SU-DHL-6 (cell line): Measurements from ENCODE around the gene F8.
A peak's percentile ranks its signal among the peaks of the same experiment; 100 is the strongest.
"Not testable (repeated sequence)": the region's sequence is repeated elsewhere in the genome, so short reads cannot be mapped to it uniquely, and the experiment has no call there.

Source experiments
- H2AFZ ChIP-seq: fragments of 200-600 bp; sonication (generic); 2 replicates; pipeline ENCODE4 v1.6.1; 2014; ENCODE audit warnings: low read depth, mild to moderate bottlenecking, moderate library complexity, mixed read lengths, antibody characterized with exemption, low read length; ENCODE audit not compliant: severe bottlenecking
- H3F3A ChIP-seq: fragments of 200-600 bp; shearing (Covaris generic); 2 replicates; pipeline ENCODE4 v1.6.0; 2016; ENCODE audit warnings: antibody characterized with exemption, mild to moderate bottlenecking; ENCODE audit not compliant: insufficient read depth
- H3K27ac ChIP-seq: fragments of 200-600 bp; sonication (generic); 2 replicates; pipeline ENCODE4 v1.5.1; 2016; ENCODE audit warnings: low read depth, mild to moderate bottlenecking, low read length, moderate library complexity, mixed read lengths
- H3K27me3 ChIP-seq: fragments of 200-600 bp; sonication (generic), shearing (Covaris generic); 2 replicates; pipeline ENCODE4 v1.6.0; 2014; ENCODE audit warnings: mild to moderate bottlenecking, low read length
- H3K36me3 ChIP-seq: fragments of 200-600 bp; sonication (generic); 2 replicates; pipeline ENCODE4 v1.6.1; 2014; ENCODE audit warnings: mild to moderate bottlenecking, low read length, mixed read lengths
- H3K4me2 ChIP-seq: fragments of 300-600, 200-600 bp; shearing (Covaris generic), sonication (generic); 2 replicates; pipeline ENCODE4 v1.6.0; 2014; ENCODE audit warnings: low read length, low read depth, mild to moderate bottlenecking; ENCODE audit not compliant: poor library complexity, severe bottlenecking
- H3K4me3 ChIP-seq: fragments of 200-600 bp; sonication (generic); 2 replicates; pipeline ENCODE4 v1.5.1; 2014; ENCODE audit warnings: antibody characterized with exemption, low read length, mild to moderate bottlenecking, mixed read lengths; ENCODE audit not compliant: insufficient read depth, poor library complexity, severe bottlenecking
- H3K79me2 ChIP-seq: fragments of 200-600 bp; sonication (generic); 2 replicates; pipeline ENCODE4 v1.6.1; 2014; ENCODE audit warnings: mild to moderate bottlenecking, low read length, moderate library complexity; ENCODE audit not compliant: insufficient read depth
- H3K9ac ChIP-seq: fragments of 200-600 bp; sonication (generic); 2 replicates; pipeline ENCODE4 v1.7.0; 2014; ENCODE audit warnings: mild to moderate bottlenecking, low read length
- H3K9me2 ChIP-seq: fragments of 200-600 bp; sonication (generic); replicated peaks from 2 replicates; pipeline ENCODE4 v1.6.1; 2014; ENCODE audit warnings: low read length; ENCODE audit not compliant: insufficient read depth
- H3K9me3 ChIP-seq: fragments of 200-600 bp; sonication (generic); 2 replicates; pipeline ENCODE4 v1.6.1; 2014; ENCODE audit warnings: low read length, mixed read lengths; ENCODE audit not compliant: insufficient read depth
- H4K20me1 ChIP-seq: fragments of 200-600 bp; sonication (generic); 2 replicates; pipeline ENCODE4 v1.6.1; 2014; ENCODE audit warnings: low read depth, mild to moderate bottlenecking, antibody characterized with exemption, low read length, moderate library complexity, mixed read lengths
- EZH2phosphoT487 ChIP-seq: fragments of 200-600 bp; sonication (generic), shearing (Covaris generic); conservative IDR thresholded peaks from 2 replicates; pipeline ENCODE4 v1.6.1; 2018; ENCODE audit warnings: mild to moderate bottlenecking, antibody characterized with exemption, low read length, moderate library complexity, mixed read lengths
- TF ChIP-seq, protein P1 (sequence below): fragments of 200-600 bp; sonication (generic); IDR thresholded peaks from one replicate; pipeline ENCODE4 v1.5.1; 2017; ENCODE audit warnings: antibody characterized with exemption, mild to moderate bottlenecking, low read length, moderate library complexity; ENCODE audit not compliant: insufficient read depth, poor library complexity, severe bottlenecking

Gene F8

DNA sequence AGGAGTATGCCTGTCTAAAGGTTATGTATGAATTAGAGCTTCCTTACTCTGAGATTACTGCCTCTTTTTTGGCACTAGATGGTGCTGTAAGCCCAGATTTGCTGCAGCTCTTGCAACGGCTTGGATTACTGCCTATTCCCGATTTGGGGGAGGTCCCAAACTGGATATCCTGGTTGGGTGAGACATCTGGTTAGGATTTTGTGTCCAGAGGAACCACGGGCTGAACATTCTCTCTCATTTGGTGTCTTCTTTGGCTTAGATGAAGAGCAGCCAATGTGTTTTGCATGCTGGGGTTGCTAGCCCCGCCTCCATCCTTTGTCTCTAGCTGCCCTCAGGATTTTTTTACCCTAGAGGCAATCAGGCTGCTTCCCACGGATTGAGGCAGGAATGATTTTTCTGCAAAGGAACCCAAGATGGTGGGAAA lies 104.5 kb downstream of the F8 start:
- peak overlapping the region; percentile 39 for H3K4me3 ChIP-seq
- H3K27me3 ChIP-seq = no peaks in the 10 kb centered on the region
- peak overlapping the region; percentile 24; the same call in 1 of the 2 replicates for H3K9ac ChIP-seq

DNA sequence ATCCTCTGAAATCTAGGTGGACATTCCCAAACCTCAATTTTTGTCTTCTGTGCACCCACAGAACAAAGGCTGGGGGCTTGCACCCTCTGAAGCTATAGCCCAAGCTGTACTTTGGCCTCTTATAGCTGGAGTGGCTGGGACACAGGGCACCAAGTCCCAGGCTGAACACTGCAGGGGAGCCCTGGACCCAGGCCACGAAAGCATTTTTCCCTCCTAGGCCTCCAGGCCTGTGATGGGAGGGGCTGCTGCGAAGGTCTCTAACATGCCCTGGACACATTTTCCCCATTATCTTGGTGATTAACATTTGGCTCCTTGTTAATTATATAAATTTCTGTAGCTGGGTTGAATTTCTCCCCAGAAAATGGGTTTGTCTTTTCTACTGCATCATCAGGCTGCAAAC lies 108.5 kb downstream of the F8 start:
- H3F3A ChIP-seq = no peaks in the 10 kb centered on the region
- H4K20me1 ChIP-seq = no peaks in the 10 kb centered on the region
- no peaks in the 10 kb centered on the region for H3K36me3 ChIP-seq
- H3K27me3 ChIP-seq = no peaks in the 10 kb centered on the region
- no peak overlapping the region for H2AFZ ChIP-seq
- no peak for TF ChIP-seq EZH2phosphoT487
- TF ChIP-seq, protein P1, sequence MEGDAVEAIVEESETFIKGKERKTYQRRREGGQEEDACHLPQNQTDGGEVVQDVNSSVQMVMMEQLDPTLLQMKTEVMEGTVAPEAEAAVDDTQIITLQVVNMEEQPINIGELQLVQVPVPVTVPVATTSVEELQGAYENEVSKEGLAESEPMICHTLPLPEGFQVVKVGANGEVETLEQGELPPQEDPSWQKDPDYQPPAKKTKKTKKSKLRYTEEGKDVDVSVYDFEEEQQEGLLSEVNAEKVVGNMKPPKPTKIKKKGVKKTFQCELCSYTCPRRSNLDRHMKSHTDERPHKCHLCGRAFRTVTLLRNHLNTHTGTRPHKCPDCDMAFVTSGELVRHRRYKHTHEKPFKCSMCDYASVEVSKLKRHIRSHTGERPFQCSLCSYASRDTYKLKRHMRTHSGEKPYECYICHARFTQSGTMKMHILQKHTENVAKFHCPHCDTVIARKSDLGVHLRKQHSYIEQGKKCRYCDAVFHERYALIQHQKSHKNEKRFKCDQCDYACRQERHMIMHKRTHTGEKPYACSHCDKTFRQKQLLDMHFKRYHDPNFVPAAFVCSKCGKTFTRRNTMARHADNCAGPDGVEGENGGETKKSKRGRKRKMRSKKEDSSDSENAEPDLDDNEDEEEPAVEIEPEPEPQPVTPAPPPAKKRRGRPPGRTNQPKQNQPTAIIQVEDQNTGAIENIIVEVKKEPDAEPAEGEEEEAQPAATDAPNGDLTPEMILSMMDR = no peak
- H3K4me2 ChIP-seq = no peak overlapping the region
- no peak overlapping the region for H3K9ac ChIP-seq
- H3K27ac ChIP-seq = no peak overlapping the region
- no peaks in the 10 kb centered on the region for H3K9me3 ChIP-seq
- no peaks in the 10 kb centered on the region for H3K79me2 ChIP-seq
- H3K4me3 ChIP-seq = no peak overlapping the region
- H3K9me2 ChIP-seq = no peaks in the 10 kb centered on the region

More for the DNA sequence above, 104.5 kb downstream of the F8 start:
- no peaks in the 10 kb centered on the region for H3K36me3 ChIP-seq
- H3K79me2 ChIP-seq = no peaks in the 10 kb centered on the region
- H3K9me2 ChIP-seq = no peaks in the 10 kb centered on the region
- no peaks in the 10 kb centered on the region for H3K9me3 ChIP-seq
- no peaks in the 10 kb centered on the region for H4K20me1 ChIP-seq
- TF ChIP-seq EZH2phosphoT487 = no peak
- TF ChIP-seq, protein P1 = peak; percentile 46
- peak overlapping the region; percentile 52 for H3K4me2 ChIP-seq
- no peaks in the 10 kb centered on the region for H3F3A ChIP-seq
- peak overlapping the region; percentile 69 for H2AFZ ChIP-seq
- H3K27ac ChIP-seq = no peak overlapping the region

DNA sequence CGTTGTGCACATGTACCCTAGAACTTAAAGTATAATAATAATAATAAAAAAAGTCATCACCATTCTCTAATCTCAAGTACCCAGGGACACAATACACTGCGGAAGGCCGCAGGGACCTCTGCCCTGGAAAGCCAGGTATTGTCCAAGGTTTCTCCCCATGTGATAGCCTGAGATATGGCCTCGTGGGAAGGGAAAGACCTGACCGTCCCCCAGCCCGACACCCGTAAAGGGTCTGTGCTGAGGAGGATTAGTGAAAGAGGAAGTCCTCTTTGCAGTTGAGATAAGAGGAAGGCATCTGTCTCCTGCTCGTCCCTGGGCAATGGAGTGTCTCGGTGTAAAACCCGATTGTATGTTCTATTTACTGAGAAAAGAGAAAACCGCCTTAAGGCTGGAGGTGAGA lies 112.0 kb downstream of the F8 start:
- not testable (repeated sequence) for H3K27me3 ChIP-seq, H3K9me3 ChIP-seq, H2AFZ ChIP-seq, H4K20me1 ChIP-seq, H3K9me2 ChIP-seq, H3K4me2 ChIP-seq, H3K27ac ChIP-seq, H3K79me2 ChIP-seq, H3K9ac ChIP-seq, H3K36me3 ChIP-seq, H3K4me3 ChIP-seq, H3F3A ChIP-seq

DNA sequence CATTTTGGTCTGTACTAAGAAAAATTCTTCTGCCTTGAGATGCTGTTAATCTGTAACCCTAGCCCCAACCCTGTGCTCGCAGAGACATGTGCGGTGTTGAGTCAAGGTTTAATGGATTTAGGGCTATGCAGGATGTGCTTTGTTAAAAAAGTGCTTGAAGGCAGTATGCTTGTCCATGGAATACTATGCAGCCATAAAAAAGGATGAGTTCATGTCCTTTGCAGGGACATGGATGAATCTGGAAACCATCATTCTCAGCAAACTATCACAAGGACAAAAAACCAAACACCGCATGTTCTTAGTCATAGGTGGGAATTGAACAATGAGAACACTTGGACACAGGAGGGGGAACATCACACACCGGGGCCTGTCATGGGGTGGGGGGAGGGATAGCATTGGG lies 112.5 kb downstream of the F8 start:
- not testable (repeated sequence) for H3K79me2 ChIP-seq, H2AFZ ChIP-seq, H3K27ac ChIP-seq, H3K4me3 ChIP-seq, H3F3A ChIP-seq, H3K9me2 ChIP-seq, H3K9me3 ChIP-seq, H3K36me3 ChIP-seq, H3K9ac ChIP-seq, H3K27me3 ChIP-seq, H4K20me1 ChIP-seq, H3K4me2 ChIP-seq
